Activated naive CD4-positive, alpha-beta T cell treated with anti-CD3 and anti-CD28 coated beads, Interleukin-2, amount 50 U/mL, for 16 hours (primary cell): ENCODE results near the gene GSG1L.

Experiments used
- DNase-seq: peaks from one replicate; pipeline ENCODE4 v3.0.0-alpha.2; 2020

GSG1L gene

GRCh38 chr16:28063591-28064061, at the start of gene GSG1L:
Gene GSG1L (minus strand): TSS chr16:28063714. CDS start chr16:28063424, 290 bp downstream.
- DNase-seq, result no peak

GRCh38 chr16:28112908-28113307, 49.4 kb upstream of the GSG1L start:
- no peak for DNase-seq

DNA sequence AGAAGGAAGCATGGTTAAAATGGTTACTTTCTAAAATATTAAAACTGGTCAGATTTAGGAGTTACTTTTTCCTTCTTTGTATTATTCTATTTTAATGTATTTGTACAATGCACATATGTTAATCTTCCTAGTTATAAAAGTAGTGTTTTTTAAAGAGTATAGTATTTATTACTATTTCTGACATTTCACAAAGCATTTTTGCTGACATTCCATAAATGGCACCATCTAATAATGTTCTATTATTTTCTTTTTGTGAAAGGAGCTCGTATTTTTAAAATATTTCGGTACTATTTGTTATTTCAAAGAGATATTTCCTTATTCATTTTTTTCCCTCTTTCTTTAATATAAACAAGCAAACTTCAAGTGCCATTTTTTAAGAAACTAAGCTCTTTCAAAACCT, 47.5 kb upstream of the GSG1L start:
- no peak for DNase-seq

- DNase-seq, result no peak
Observed at GRCh38 chr16:28110479-28110878, 47.0 kb upstream of the GSG1L start.

GRCh38 chr16:28110074-28110473, 46.6 kb upstream of the GSG1L start:
- DNase-seq, result no peak

DNA sequence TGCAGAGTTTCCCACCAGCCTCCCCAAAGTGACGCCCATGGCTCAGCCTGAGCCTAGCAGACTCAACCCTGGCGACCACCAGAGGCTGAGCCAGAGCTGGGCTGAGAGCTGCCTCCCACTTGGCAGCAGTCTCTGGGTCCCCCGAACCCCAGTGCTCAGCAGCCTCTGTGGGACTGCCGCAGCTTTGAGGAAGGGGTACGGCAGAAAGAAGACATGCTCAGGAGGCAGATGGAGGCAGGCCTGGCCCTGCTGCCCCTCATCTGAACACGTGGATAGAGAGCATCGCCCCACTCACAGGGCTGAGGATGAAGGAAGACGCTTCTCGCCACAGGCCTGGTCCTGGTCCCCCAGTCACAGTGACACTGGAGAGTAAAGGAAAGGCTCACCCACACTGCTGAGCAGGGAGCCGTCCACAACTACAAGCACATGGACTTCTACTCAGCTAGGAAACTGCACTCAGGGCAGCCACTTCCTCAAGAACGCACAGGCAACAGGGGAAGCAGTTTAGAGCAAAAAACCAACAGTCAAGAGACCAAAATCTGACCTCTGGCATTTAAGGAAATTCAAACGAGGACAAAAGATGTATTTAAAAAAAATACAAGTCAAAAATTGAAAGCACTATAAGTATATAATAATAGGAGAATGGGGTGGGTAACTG, 45.2 kb upstream of the GSG1L start:
- no peak for DNase-seq

- DNase-seq, result no peak
Observed at GRCh38 chr16:28107232-28107631, 43.7 kb upstream of the GSG1L start.

- DNase-seq, result no peak
Observed at GRCh38 chr16:28106467-28107215, 43.1 kb upstream of the GSG1L start.

GRCh38 chr16:28105954-28106353, 42.4 kb upstream of the GSG1L start:
- no peak for DNase-seq

- DNase-seq, result no peak
Observed at GRCh38 chr16:28105297-28105696, 41.8 kb upstream of the GSG1L start.

- no peak for DNase-seq
Observed at GRCh38 chr16:28104404-28104803, 40.9 kb upstream of the GSG1L start.

DNA sequence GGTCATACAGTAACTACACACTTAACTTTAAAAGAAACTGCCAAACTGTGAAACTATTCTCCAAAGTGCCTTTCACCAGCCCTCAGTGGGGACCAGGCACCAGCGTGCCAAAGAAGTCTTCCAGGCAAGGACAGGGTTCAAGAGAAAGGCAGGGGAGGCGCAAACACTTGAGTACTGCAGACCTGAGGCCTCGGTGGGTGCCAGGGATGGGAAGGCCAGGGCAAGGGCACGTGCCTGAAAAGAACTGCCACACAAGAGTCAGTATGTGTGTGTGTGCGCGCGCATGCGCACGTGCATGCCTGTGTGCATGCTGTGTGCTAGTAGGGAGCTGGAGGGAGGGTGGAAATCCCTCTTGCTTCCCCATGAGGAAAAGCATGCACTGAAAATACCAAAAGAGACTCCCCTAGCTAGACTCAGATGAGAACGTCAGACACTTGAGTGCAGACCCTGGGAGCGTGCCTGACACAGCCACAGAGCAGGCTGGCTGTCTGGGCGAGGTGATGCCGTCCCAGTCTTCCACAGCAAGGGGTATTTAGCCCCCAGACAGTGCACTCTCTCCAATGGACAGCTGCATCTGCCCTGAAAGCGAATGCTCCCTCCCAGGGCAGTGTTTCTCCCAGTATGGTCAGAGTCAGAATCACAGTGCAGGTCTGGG, 40.1 kb upstream of the GSG1L start:
- no peak for DNase-seq

- no peak for DNase-seq
Observed at GRCh38 chr16:28101533-28101890, 38.0 kb upstream of the GSG1L start.

GRCh38 chr16:28100810-28101532, 37.5 kb upstream of the GSG1L start:
- DNase-seq, result no peak

GRCh38 chr16:28098959-28099945, 35.7 kb upstream of the GSG1L start:
- no peak for DNase-seq

GRCh38 chr16:28098171-28098958, 34.9 kb upstream of the GSG1L start:
- no peak for DNase-seq

- no peak for DNase-seq
Observed at GRCh38 chr16:28096983-28097899, 33.7 kb upstream of the GSG1L start.

- no peak for DNase-seq
Observed at GRCh38 chr16:28093385-28093725, 29.8 kb upstream of the GSG1L start.

GRCh38 chr16:28092721-28093384, 29.3 kb upstream of the GSG1L start:
- no peak for DNase-seq

DNA sequence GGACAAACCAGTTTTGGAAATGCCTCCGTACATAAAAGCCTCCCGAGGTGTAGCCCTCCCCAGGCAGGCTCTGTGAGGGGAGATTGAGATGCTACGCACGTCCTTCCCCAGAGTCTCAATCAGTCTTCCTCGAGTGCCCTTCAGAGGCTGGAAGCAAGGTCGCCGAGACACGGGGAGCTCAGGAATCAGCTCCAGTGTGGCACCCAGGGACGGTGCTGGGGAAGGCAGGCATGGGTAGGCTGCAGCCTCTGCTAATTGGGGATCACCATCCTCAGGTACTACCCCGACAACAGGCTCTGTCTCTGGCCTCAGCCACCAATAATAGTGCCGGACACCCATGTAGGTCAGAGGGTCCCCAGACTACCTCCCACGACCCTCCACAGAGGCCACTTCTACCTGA, 28.1 kb upstream of the GSG1L start:
- DNase-seq, result no peak
